K562 (cell line): ENCODE measurements around the gene RUNX3. TPM values are rescaled to one million over a fixed set of nuclear protein-coding genes. Genes with fewer than 3 reads are reported as not detected.

Source experiments
- RCOR1 ChIP-seq, 2 experiments: IDR thresholded peaks; 2 replicates each; pipeline ENCODE4 v1.6.1; 2012; ENCODE audit warnings: low read depth in 2 of 2, low read length in 2 of 2, borderline replicate concordance in 1 of 2, improper control_type of control experiment in 1 of 2
- REST ChIP-seq, 2 experiments: fragments of 450-650 bp; formaldehyde crosslinking in 1 of 2; IDR thresholded peaks; 2 replicates each; pipeline versions ENCODE4 v1.4.0 to v1.6.1; 2014 to 2020; ENCODE audit warnings: mild to moderate bottlenecking in 2 of 2, borderline replicate concordance in 1 of 2, low read depth in 1 of 2
- SRSF3 ChIP-seq: fragments of 200-400 bp; formaldehyde crosslinking; IDR thresholded peaks from 2 replicates; pipeline ENCODE4 v1.6.1; 2016; ENCODE audit warnings: mild to moderate bottlenecking, low read length, moderate library complexity; ENCODE audit not compliant: insufficient read depth
- TRIM24 ChIP-seq, 2 experiments: fragments of 450-650 bp; IDR thresholded peaks; 2 replicates each; pipeline ENCODE4 v1.6.1; 2016
- ZBTB8A ChIP-seq: fragments of 450-650 bp; IDR thresholded peaks from 2 replicates; pipeline ENCODE4 v1.6.1; 2018; ENCODE audit warnings: mild to moderate bottlenecking, moderate library complexity; ENCODE audit not compliant: partially characterized antibody
- polyA plus RNA-seq, 8 experiments: library from polyadenylated mRNA; depleted of rRNA in 4 of 8; stranded (reverse) in 5 of 8; unstranded in 3 of 8; fragments of >200 nt; fragmentation: Nextera tagmentation in 2 of 8; fragmentation: Illumina TruSeq in 1 of 8; extraction: Ambion mirVana in 2 of 8; extraction: Trizol in 1 of 8; gene quantifications; 2 replicates each; pipeline versions ENCODE4 v1.2.1 to v1.2.3, GENCODE V29; 2011 to 2014; ENCODE audit warnings: inconsistent platforms in 1 of 8, missing spikeins in 1 of 8
- total RNA-seq, 7 experiments: library from RNA; depleted of rRNA in 6 of 7; stranded (reverse); fragments of >200 nt in 6 of 7; fragmentation: Illumina TruSeq in 2 of 7; extraction: Trizol in 2 of 7; gene quantifications; 2 replicates each; pipeline versions ENCODE4 v1.2.1 to v1.2.3, GENCODE V29; 2011 to 2021; ENCODE audit warnings: low replicate concordance in 1 of 7

Gene RUNX3
- total and polyA plus RNA-seq, 9 of the 15 experiments (the other 6 are each of a cell fraction or from before 2014, with no cell fraction given): 0.01 to 0.64 (median 0.09) TPM

DNA sequence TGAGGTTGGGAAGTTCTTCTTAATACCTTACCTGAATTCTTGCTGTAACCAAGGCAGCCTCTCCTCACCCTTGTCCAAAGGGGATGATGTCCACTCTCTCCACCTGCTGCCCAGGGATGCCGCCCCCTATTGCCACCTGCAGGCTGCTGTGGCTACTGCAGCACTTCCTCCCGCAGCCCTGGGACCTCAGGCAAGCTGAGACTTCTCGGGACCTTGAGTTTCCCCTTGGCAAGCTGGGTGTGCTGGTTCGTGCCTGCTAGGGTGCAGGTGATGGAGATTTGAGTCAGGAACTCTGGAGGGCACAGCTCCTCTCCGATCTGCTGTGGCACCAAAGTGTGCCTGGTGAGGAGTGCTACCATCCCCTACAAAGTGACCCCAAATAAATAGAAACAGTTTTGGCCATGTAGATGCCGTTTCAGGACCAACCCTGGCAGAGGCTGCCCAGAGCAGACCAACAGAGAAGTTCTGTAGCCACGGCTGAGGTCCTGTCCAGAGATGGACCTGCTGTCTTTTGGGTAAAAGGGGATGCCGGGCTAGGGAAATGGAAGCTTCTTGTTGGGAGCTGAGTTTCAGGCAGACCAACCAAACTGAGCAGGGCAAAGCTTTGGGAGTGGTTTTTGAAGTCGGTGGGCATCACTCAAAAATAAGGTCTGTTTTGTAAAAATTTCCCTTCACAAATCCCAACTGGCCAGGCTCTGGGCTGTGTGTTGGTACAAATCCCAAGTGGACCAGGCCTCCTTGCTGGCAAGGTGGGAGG, 31.7 kb downstream of the RUNX3 start (continued):
- TF ChIP-seq SRSF3 (no peak), RCOR1 (IDR thresholded peaks at IDR 0.05; ENCODE audit: borderline replicate concordance in 1 of 2, low read depth in 2 of 2, low read length in 2 of 2) (peak in 1 of 2 experiments; percentile 79; a peak in 2 of 4 replicates), ZBTB8A (no peak), TRIM24 (IDR thresholded peaks at IDR 0.05) (no peak), REST (IDR thresholded peaks at IDR 0.05; ENCODE audit: borderline replicate concordance) (peak; percentile 73), REST (CRISPR knock-in tag; IDR thresholded peaks at IDR 0.05; ENCODE audit: low read depth) (no peak)
- TF ChIP-seq, all 486 proteins: peak for 17
